Calu3 (cell line): Measurements from ENCODE around the gene GSC2. TPM values are rescaled to one million over a fixed set of nuclear protein-coding genes. Genes with fewer than 3 reads are reported as not detected.
A peak's percentile ranks its signal among the peaks of the same experiment; 100 is the strongest.

ENCODE experiments used
- BruUV-seq: library from RNA; stranded (reverse); fragments of 400-500 nt; replicated peaks from 2 replicates; lab custom pipeline; 2021; lab: Mats Ljungman, UMichigan
- CTCF ChIA-PET: fragments of 300-600 bp; sonication (Branson Sonifier 250); formaldehyde crosslinking; loops from one replicate; lab custom pipeline; 2022; ENCODE audit warnings: antibody characterized with exemption; lab: Charles Lee
- DNase-seq: peaks from one replicate; pipeline ENCODE4 v3.0.0; 2022
- H3K27ac Mint-ChIP-seq: one replicate; pipeline ENCODE4 v1.8.0; 2022; ENCODE audit warnings: mixed read lengths; ENCODE audit not compliant: unreplicated experiment
- H3K27me3 Mint-ChIP-seq: one replicate; pipeline ENCODE4 v1.8.0; 2022; ENCODE audit warnings: mixed read lengths; ENCODE audit not compliant: unreplicated experiment
- H3K36me3 Mint-ChIP-seq: one replicate; pipeline ENCODE4 v1.8.0; 2022; ENCODE audit warnings: mild to moderate bottlenecking, moderate library complexity, mixed read lengths; ENCODE audit not compliant: insufficient read depth, unreplicated experiment
- H3K4me1 Mint-ChIP-seq: one replicate; pipeline ENCODE4 v1.8.0; 2022; ENCODE audit warnings: mild to moderate bottlenecking, low read depth, mixed read lengths; ENCODE audit not compliant: unreplicated experiment
- H3K4me3 Mint-ChIP-seq: one replicate; pipeline ENCODE4 v1.8.0; 2022; ENCODE audit warnings: mild to moderate bottlenecking, low read depth, moderate library complexity, mixed read lengths; ENCODE audit not compliant: unreplicated experiment
- H3K9me3 Mint-ChIP-seq: one replicate; pipeline ENCODE4 v1.8.0; 2022; ENCODE audit warnings: low read depth, mixed read lengths; ENCODE audit not compliant: unreplicated experiment
- CTCF ChIP-seq: fragments of 200-600 bp; IDR thresholded peaks from one replicate; pipeline ENCODE4 v1.8.0; 2022; ENCODE audit warnings: antibody characterized with exemption; ENCODE audit not compliant: unreplicated experiment
- intact Hi-C: fragments of 100-400 bp; cut with micrococcal nuclease; formaldehyde crosslinking; loops from one replicate; pipeline ENCODE4 v1.10.0; 2022; ENCODE audit not compliant: unreplicated experiment
- total RNA-seq: library from RNA; stranded (reverse); gene quantifications from 2 replicates; pipeline ENCODE4 v1.2.3, GENCODE V29; 2022

Gene GSC2
- total RNA-seq, 1 experiment from 2014 or later: not detected

- BruUV-seq: no TSS peak
- H3K27ac Mint-ChIP-seq: no peak overlapping the region
- H3K36me3 Mint-ChIP-seq: peaks cover 14% of the 10 kb centered on the region
- CTCF ChIA-PET: interaction anchor here (0.9 kb wide), 1 partner anchor 16 kb away, joined by 3 read pairs; no protein-coding TSS in a partner anchor
- H3K27me3 Mint-ChIP-seq: peaks cover 37% of the 10 kb centered on the region
- no peak for TF ChIP-seq CTCF
- H3K4me1 Mint-ChIP-seq: peaks cover 11% of the 10 kb centered on the region
- no peak overlapping the region for H3K4me3 Mint-ChIP-seq
- no peaks in the 10 kb centered on the region for H3K9me3 Mint-ChIP-seq
- intact Hi-C loops: no loop called here
- DNase-seq: no peak
These were observed 3.7 kb downstream of the GSC2 start for GRCh38 chr22:19146215-19146968.

GRCh38 chr22:19143967-19144400 is 6.1 kb downstream of the GSC2 start:
- no peak for TF ChIP-seq CTCF
- Mint-ChIP-seq H3K9me3 (no peaks in the 10 kb centered on the region), H3K4me1 (peaks cover 11% of the 10 kb centered on the region), H3K27me3 (peaks cover 27% of the 10 kb centered on the region), H3K4me3 (peak overlapping the region; percentile 94), H3K27ac (peak overlapping the region; percentile 85), H3K36me3 (peaks cover 14% of the 10 kb centered on the region)
- intact Hi-C loops: no loop called here
- CTCF ChIA-PET: interaction anchor here (0.6 to 2.0 kb wide), 10 partner anchors 12 to 486 kb away, joined by 3 to 7 read pairs (median 4); partner anchors contain the start of genes CDC45, CLTCL1 and DGCR6
- peak; percentile 14 for DNase-seq
- TSS peak; percentile 62 for BruUV-seq

- Mint-ChIP-seq H3K4me1 (peaks cover 11% of the 10 kb centered on the region), H3K27me3 (peaks cover 24% of the 10 kb centered on the region), H3K27ac (peak overlapping the region; percentile 85), H3K9me3 (no peaks in the 10 kb centered on the region), H3K4me3 (peak overlapping the region; percentile 94), H3K36me3 (peaks cover 14% of the 10 kb centered on the region)
- intact Hi-C loops: no loop called here
- no peak for DNase-seq
- BruUV-seq: no TSS peak
- TF ChIP-seq CTCF: no peak
- CTCF ChIA-PET: interaction anchor here (2.0 kb wide), 1 partner anchor 15 kb away, joined by 6 read pairs; no protein-coding TSS in a partner anchor
These were observed 6.9 kb downstream of the GSC2 start for GRCh38 chr22:19143212-19143611.

GRCh38 chr22:19142394-19142793 is 7.7 kb downstream of the GSC2 start:
- TF ChIP-seq CTCF: no peak
- intact Hi-C loops: no loop called here
- no peak overlapping the region for H3K4me3 Mint-ChIP-seq
- H3K27me3 Mint-ChIP-seq: peaks cover 16% of the 10 kb centered on the region
- H3K9me3 Mint-ChIP-seq: no peaks in the 10 kb centered on the region
- H3K4me1 Mint-ChIP-seq: peaks cover 11% of the 10 kb centered on the region
- BruUV-seq: no TSS peak
- CTCF ChIA-PET: no interaction called here
- DNase-seq: no peak
- peaks cover 14% of the 10 kb centered on the region for H3K36me3 Mint-ChIP-seq
- no peak overlapping the region for H3K27ac Mint-ChIP-seq
